Ramos (cell line): ENCODE data around the gene ARL14.

ENCODE experiments used
- in situ Hi-C: fragments of 300-500 bp; cut with MboI; formaldehyde crosslinking; loops from one replicate; pipeline ENCODE4 v1.14.3; 2022; ENCODE audit warnings: low sequenced_read_pairs; ENCODE audit not compliant: unreplicated experiment

Gene ARL14

GRCh38 chr3:160676547-160677303 lies at the start of gene ARL14:
Gene ARL14 (plus strand): TSS chr3:160677160. CDS start chr3:160677347, 187 bp downstream.
- in situ Hi-C loops, result loop anchor here (25.0 kb wide), 1 partner anchor 736 kb away; no protein-coding TSS in a partner anchor

GRCh38 chr3:160629491-160629890 lies 47.5 kb upstream of the ARL14 start:
- in situ Hi-C loops, result no loop called here

GRCh38 chr3:160633361-160634083 lies 43.4 kb upstream of the ARL14 start:
- in situ Hi-C loops, result no loop called here

GRCh38 chr3:160635213-160635612 lies 41.7 kb upstream of the ARL14 start:
- in situ Hi-C loops, result no loop called here

- in situ Hi-C loops, result no loop called here
These were observed 39.9 kb upstream of the ARL14 start for GRCh38 chr3:160637086-160637485.

- in situ Hi-C loops, result no loop called here
These were observed 38.8 kb upstream of the ARL14 start for GRCh38 chr3:160638184-160638583.

GRCh38 chr3:160641665-160642309 lies 35.2 kb upstream of the ARL14 start:
- in situ Hi-C loops, result no loop called here

GRCh38 chr3:160643994-160644393 lies 33.0 kb upstream of the ARL14 start:
- in situ Hi-C loops, result no loop called here

GRCh38 chr3:160644491-160644890 lies 32.5 kb upstream of the ARL14 start:
- in situ Hi-C loops, result no loop called here

GRCh38 chr3:160648701-160649100 lies 28.3 kb upstream of the ARL14 start:
- in situ Hi-C loops, result no loop called here

GRCh38 chr3:160649596-160649995 lies 27.4 kb upstream of the ARL14 start:
- in situ Hi-C loops, result no loop called here

- in situ Hi-C loops, result no loop called here
These were observed 23.4 kb upstream of the ARL14 start for GRCh38 chr3:160653512-160653911.

- in situ Hi-C loops, result no loop called here
These were observed 16.1 kb upstream of the ARL14 start for GRCh38 chr3:160660902-160661301.

- in situ Hi-C loops, result no loop called here
These were observed 15.3 kb upstream of the ARL14 start for GRCh38 chr3:160661660-160662059.

- in situ Hi-C loops, result no loop called here
These were observed 11.7 kb upstream of the ARL14 start for GRCh38 chr3:160665231-160665630.

- in situ Hi-C loops, result no loop called here
These were observed 11.0 kb upstream of the ARL14 start for GRCh38 chr3:160665784-160666526.

- in situ Hi-C loops, result no loop called here
These were observed 9.5 kb upstream of the ARL14 start for GRCh38 chr3:160667452-160667851.

- in situ Hi-C loops, result no loop called here
These were observed 8.5 kb upstream of the ARL14 start for GRCh38 chr3:160668454-160668853.

GRCh38 chr3:160671231-160671630 lies 5.7 kb upstream of the ARL14 start:
- in situ Hi-C loops, result no loop called here

GRCh38 chr3:160671995-160672394 lies 5.0 kb upstream of the ARL14 start:
- in situ Hi-C loops, result no loop called here
